ENCODE measurements around the gene SYNGR3. TPM values are rescaled to one million over a fixed set of nuclear protein-coding genes. Genes with fewer than 3 reads are reported as not detected.

Gene SYNGR3
- polyA plus RNA-seq, 1 experiment: 1.8 TPM

- TF ChIP-seq CTCF (IDR thresholded peaks at IDR 0.05; ENCODE audit: low read depth, low read length): no peak
- ChIA-PET CTCF (interaction anchor here (1.5 kb wide), 1 partner anchor 13 kb away, joined by 6 read pairs; no protein-coding TSS in a partner anchor), POLR2A (interaction anchor here (0.6 to 1.8 kb wide), 4 partner anchors 12 to 433 kb away, joined by 3 to 9 read pairs (median 6); partner anchors contain the start of genes NTHL1, TRAF7 and TSC2)
- peak; percentile 43 for DNase-seq (ENCODE audit: low read depth, low spot score)
- Histone ChIP-seq H3K4me3 (ENCODE audit: low read depth, low read length) (peak overlapping the region; percentile 20; the same call in 1 of the 2 replicates), H3K9me3 (ENCODE audit: control insufficient read depth, insufficient read depth, low read length) (no peaks in the 10 kb centered on the region; the same call in 1 of the 2 replicates), H3K27me3 (ENCODE audit: control insufficient read depth, insufficient read depth, low read length) (no peaks in the 10 kb centered on the region), H3K27ac (ENCODE audit: low read depth, low read length) (peak overlapping the region; percentile 95)
Measured at GRCh38 chr16:2035431-2036199, 45.8 kb downstream of the SYNGR3 start.

GRCh38 chr16:2036200-2036966 is 46.6 kb downstream of the SYNGR3 start:
- no peak for TF ChIP-seq CTCF (IDR thresholded peaks at IDR 0.05; ENCODE audit: low read depth, low read length)
- POLR2A ChIA-PET: interaction anchor here (0.6 to 1.8 kb wide), 5 partner anchors 11 to 432 kb away, joined by 3 to 9 read pairs (median 4); partner anchors contain the start of genes NTHL1, TRAF7 and TSC2
- CTCF ChIA-PET: interaction anchor here (1.5 kb wide), 1 partner anchor 14 kb away, joined by 6 read pairs; no protein-coding TSS in a partner anchor
- H3K27me3 ChIP-seq (ENCODE audit: control insufficient read depth, insufficient read depth, low read length): no peaks in the 10 kb centered on the region
- H3K9me3 ChIP-seq (ENCODE audit: control insufficient read depth, insufficient read depth, low read length): no peaks in the 10 kb centered on the region; the same call in 1 of the 2 replicates
- peak overlapping the region; percentile 20; the same call in 1 of the 2 replicates for H3K4me3 ChIP-seq (ENCODE audit: low read depth, low read length)
- DNase-seq (ENCODE audit: low read depth, low spot score): no peak
- H3K27ac ChIP-seq (ENCODE audit: low read depth, low read length): peak overlapping the region; percentile 95

- Histone ChIP-seq H3K9me3 (ENCODE audit: control insufficient read depth, insufficient read depth, low read length) (no peaks in the 10 kb centered on the region; the same call in 1 of the 2 replicates), H3K27me3 (ENCODE audit: control insufficient read depth, insufficient read depth, low read length) (no peaks in the 10 kb centered on the region), H3K27ac (ENCODE audit: low read depth, low read length) (no peak overlapping the region), H3K4me3 (ENCODE audit: low read depth, low read length) (no peak overlapping the region)
- POLR2A ChIA-PET: interaction anchor here (1.1 kb wide), 1 partner anchor 118 kb away, joined by 3 read pairs; the partner anchor contains the start of gene TRAF7
- CTCF ChIA-PET: no interaction called here
- no peak for TF ChIP-seq CTCF (IDR thresholded peaks at IDR 0.05; ENCODE audit: low read depth, low read length)
- DNase-seq (ENCODE audit: low read depth, low spot score): no peak
Measured at GRCh38 chr16:2037115-2037514, 47.3 kb downstream of the SYNGR3 start.

- Histone ChIP-seq H3K27ac (ENCODE audit: low read depth, low read length) (no peak overlapping the region), H3K27me3 (ENCODE audit: control insufficient read depth, insufficient read depth, low read length) (no peaks in the 10 kb centered on the region), H3K9me3 (ENCODE audit: control insufficient read depth, insufficient read depth, low read length) (no peaks in the 10 kb centered on the region; the same call in 1 of the 2 replicates), H3K4me3 (ENCODE audit: low read depth, low read length) (no peak overlapping the region)
- no peak for DNase-seq (ENCODE audit: low read depth, low spot score)
- ChIA-PET POLR2A (interaction anchor here (1.1 kb wide), 1 partner anchor 118 kb away, joined by 3 read pairs; the partner anchor contains the start of gene TRAF7), CTCF (interaction anchor here (1.0 kb wide), 1 partner anchor 15 kb away, joined by 4 read pairs; no protein-coding TSS in a partner anchor)
- no peak for TF ChIP-seq CTCF (IDR thresholded peaks at IDR 0.05; ENCODE audit: low read depth, low read length)
Measured at GRCh38 chr16:2037647-2038381, 48.0 kb downstream of the SYNGR3 start.
